HepG2 (cell line): ENCODE measurements around the gene STUB1. TPM values are rescaled to one million over a fixed set of nuclear protein-coding genes. Genes with fewer than 3 reads are reported as not detected.

Experiments used
- ATF7-NPFF ChIP-seq: sonication (generic); formaldehyde crosslinking; IDR thresholded peaks from 2 replicates; pipeline ENCODE4 v1.8.1; 2023; ENCODE audit warnings: mild to moderate bottlenecking, low read depth, missing genetic modification reagents, moderate library complexity
- GATAD1 ChIP-seq: IDR thresholded peaks from 2 replicates; pipeline ENCODE4 v1.6.1; 2016; ENCODE audit warnings: missing genetic modification reagents, missing compliant biosample characterization
- HDAC6 ChIP-seq: fragments of 200-600 bp; sonication (generic); IDR thresholded peaks from 2 replicates; pipeline ENCODE4 v1.7.0; 2017; ENCODE audit warnings: mild to moderate bottlenecking, antibody characterized with exemption, low read length, low read depth
- HNF4A ChIP-seq: sonication (generic); formaldehyde crosslinking; IDR thresholded peaks from 2 replicates; pipeline ENCODE4 v1.4.0; 2020; ENCODE audit warnings: missing genetic modification reagents
- IRF2 ChIP-seq: IDR thresholded peaks from 2 replicates; pipeline ENCODE4 v1.6.1; 2018; ENCODE audit warnings: missing genetic modification reagents, missing compliant biosample characterization
- PHF8 ChIP-seq: sonication (generic); formaldehyde crosslinking; IDR thresholded peaks from 2 replicates; pipeline ENCODE4 v1.5.0; 2020; ENCODE audit warnings: missing genetic modification reagents
- RNF219 ChIP-seq: sonication (generic); formaldehyde crosslinking; IDR thresholded peaks from 2 replicates; pipeline ENCODE4 v1.5.0; 2020; ENCODE audit warnings: mild to moderate bottlenecking, missing genetic modification reagents
- SRY ChIP-seq: sonication (generic); formaldehyde crosslinking; IDR thresholded peaks from 2 replicates; pipeline ENCODE4 v1.8.0; 2022; ENCODE audit warnings: mild to moderate bottlenecking, missing genetic modification reagents
- TRIM24 ChIP-seq: sonication (generic); formaldehyde crosslinking; IDR thresholded peaks from 2 replicates; pipeline ENCODE4 v1.8.0; 2022; ENCODE audit warnings: mild to moderate bottlenecking, missing genetic modification reagents
- U2AF1 ChIP-seq: fragments of 200-400 bp; formaldehyde crosslinking; optimal IDR thresholded peaks from 2 replicates; pipeline ENCODE3; 2017; ENCODE audit warnings: mild to moderate bottlenecking, low read depth, low read length
- ZHX2 ChIP-seq, 2 experiments: sonication (generic) in 1 of 2; formaldehyde crosslinking in 1 of 2; IDR thresholded peaks; 2 replicates each; pipeline versions ENCODE4 v1.6.1 to v1.9.0; 2014 to 2022; ENCODE audit warnings: antibody characterized with exemption in 1 of 2, borderline replicate concordance in 1 of 2, inconsistent platforms in 1 of 2, low read depth in 1 of 2, missing genetic modification reagents in 1 of 2
- ZNF225 ChIP-seq: sonication (generic); formaldehyde crosslinking; IDR thresholded peaks from 2 replicates; pipeline ENCODE4 v1.4.0; 2020; ENCODE audit warnings: mild to moderate bottlenecking, missing genetic modification reagents
- ZNF232 ChIP-seq: sonication (generic); formaldehyde crosslinking; IDR thresholded peaks from 2 replicates; pipeline ENCODE4 v1.4.0; 2020; ENCODE audit warnings: missing genetic modification reagents, borderline replicate concordance
- ZNF253 ChIP-seq: sonication (generic); formaldehyde crosslinking; IDR thresholded peaks from 2 replicates; pipeline ENCODE4 v1.8.0; 2022; ENCODE audit warnings: mild to moderate bottlenecking, missing genetic modification reagents, borderline replicate concordance
- ZNF30 ChIP-seq: sonication (generic); formaldehyde crosslinking; IDR thresholded peaks from 2 replicates; pipeline ENCODE4 v1.5.0; 2020; ENCODE audit warnings: mild to moderate bottlenecking, missing genetic modification reagents
- ZNF563 ChIP-seq: sonication (generic); formaldehyde crosslinking; IDR thresholded peaks from 2 replicates; pipeline ENCODE4 v1.8.0; 2022; ENCODE audit warnings: mild to moderate bottlenecking, moderate library complexity, missing genetic modification reagents
- ZNF598 ChIP-seq: sonication (generic); formaldehyde crosslinking; IDR thresholded peaks from 2 replicates; pipeline ENCODE4 v1.5.1; 2020; ENCODE audit warnings: mild to moderate bottlenecking, missing genetic modification reagents, borderline replicate concordance
- ZNF816 ChIP-seq: sonication (generic); formaldehyde crosslinking; IDR thresholded peaks from 2 replicates; pipeline ENCODE4 v1.8.0; 2022; ENCODE audit warnings: missing genetic modification reagents, mild to moderate bottlenecking, borderline replicate concordance
- polyA plus RNA-seq, 8 experiments: library from polyadenylated mRNA; depleted of rRNA in 3 of 8; stranded (reverse) in 7 of 8; unstranded in 1 of 8; fragments of >200 nt; fragmentation: Illumina TruSeq in 4 of 8; extraction: Trizol in 4 of 8; gene quantifications; 2 replicates each; pipeline versions ENCODE4 v1.2.1 to v1.2.3, GENCODE V29; 2011 to 2016; ENCODE audit warnings: low read depth in 4 of 8, missing spikeins in 1 of 8, mixed read lengths in 1 of 8; ENCODE audit not compliant: insufficient read depth in 1 of 8
- total RNA-seq, 5 experiments: library from RNA; depleted of rRNA; stranded (reverse); fragments of >200 nt; fragmentation: Illumina TruSeq; extraction: Trizol; gene quantifications; 2 replicates each; pipeline ENCODE4 v1.2.3, GENCODE V29; 2016; ENCODE audit warnings: low read depth in 1 of 5
- TF ChIP-seq, protein P1 (sequence below): sonication (generic); formaldehyde crosslinking; IDR thresholded peaks from 2 replicates; pipeline ENCODE4 v1.4.0; 2020; ENCODE audit warnings: missing genetic modification reagents, borderline replicate concordance

STUB1 gene
- total and polyA plus RNA-seq, 2 of the 13 experiments (the other 11 are each of a cell fraction or from before 2014, with no cell fraction given): 52.9 to 78.2 TPM

DNA sequence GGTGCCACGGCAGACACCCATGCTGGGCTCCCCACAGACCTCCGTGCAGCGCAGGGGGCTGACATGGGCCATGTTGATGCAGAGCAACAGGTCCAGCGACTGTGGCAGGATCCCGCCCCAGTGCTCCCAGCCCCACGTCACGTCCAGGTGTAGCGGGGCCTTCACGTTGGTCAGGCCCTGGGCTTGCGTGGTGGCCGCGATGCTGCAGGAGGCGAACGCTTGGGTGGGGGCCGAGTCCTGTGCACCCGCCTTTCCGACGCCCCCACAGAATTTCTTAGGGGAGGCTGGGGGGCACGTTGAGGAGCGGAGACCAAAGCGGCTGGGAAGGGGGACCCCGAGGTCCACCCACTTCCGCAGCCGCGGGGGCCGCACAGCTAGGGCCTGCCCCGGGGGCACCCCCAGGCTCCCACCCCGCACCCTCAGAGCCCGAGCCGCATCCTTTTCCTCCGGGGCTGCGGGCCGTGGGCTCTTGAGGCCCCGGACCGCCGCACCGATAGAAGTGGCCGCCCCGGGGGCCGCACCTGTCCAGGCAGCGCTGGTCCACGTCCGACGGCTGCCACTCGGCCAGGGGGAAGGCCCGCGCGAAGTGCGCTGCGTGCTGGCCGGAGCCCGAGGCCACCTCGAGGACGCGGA is 44.5 kb upstream of the STUB1 start (continued):
- TF ChIP-seq ZHX2 (IDR thresholded peaks at IDR 0.05; ENCODE audit: low read depth): no peak
- TF ChIP-seq ZHX2 (CRISPR knock-in tag; IDR thresholded peaks at IDR 0.05; ENCODE audit: borderline replicate concordance): no peak
- TF ChIP-seq, protein P1, sequence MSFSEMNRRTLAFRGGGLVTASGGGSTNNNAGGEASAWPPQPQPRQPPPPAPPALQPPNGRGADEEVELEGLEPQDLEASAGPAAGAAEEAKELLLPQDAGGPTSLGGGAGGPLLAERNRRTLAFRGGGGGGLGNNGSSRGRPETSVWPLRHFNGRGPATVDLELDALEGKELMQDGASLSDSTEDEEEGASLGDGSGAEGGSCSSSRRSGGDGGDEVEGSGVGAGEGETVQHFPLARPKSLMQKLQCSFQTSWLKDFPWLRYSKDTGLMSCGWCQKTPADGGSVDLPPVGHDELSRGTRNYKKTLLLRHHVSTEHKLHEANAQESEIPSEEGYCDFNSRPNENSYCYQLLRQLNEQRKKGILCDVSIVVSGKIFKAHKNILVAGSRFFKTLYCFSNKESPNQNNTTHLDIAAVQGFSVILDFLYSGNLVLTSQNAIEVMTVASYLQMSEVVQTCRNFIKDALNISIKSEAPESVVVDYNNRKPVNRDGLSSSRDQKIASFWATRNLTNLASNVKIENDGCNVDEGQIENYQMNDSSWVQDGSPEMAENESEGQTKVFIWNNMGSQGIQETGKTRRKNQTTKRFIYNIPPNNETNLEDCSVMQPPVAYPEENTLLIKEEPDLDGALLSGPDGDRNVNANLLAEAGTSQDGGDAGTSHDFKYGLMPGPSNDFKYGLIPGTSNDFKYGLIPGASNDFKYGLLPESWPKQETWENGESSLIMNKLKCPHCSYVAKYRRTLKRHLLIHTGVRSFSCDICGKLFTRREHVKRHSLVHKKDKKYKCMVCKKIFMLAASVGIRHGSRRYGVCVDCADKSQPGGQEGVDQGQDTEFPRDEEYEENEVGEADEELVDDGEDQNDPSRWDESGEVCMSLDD (CRISPR knock-in tag): 0 out of 2 replicates have a peak, but pooled peaks have one; percentile 27
- no peak for TF ChIP-seq ZNF816
- TF ChIP-seq U2AF1: no peak
- TF ChIP-seq SRY (CRISPR knock-in tag): peak; percentile 72; the same call in 1 of the 2 replicates
- no peak for TF ChIP-seq HNF4A (CRISPR knock-in tag)
- TF ChIP-seq GATAD1 (CRISPR knock-in tag): no peak
- peak; percentile 69; the same call in 1 of the 2 replicates for TF ChIP-seq PHF8 (CRISPR knock-in tag)
- no peak for TF ChIP-seq ZNF30 (CRISPR knock-in tag)
- no peak for TF ChIP-seq ZNF232
- no peak for TF ChIP-seq RNF219
- TF ChIP-seq ATF7-NPFF (CRISPR knock-in tag): no peak
- no peak for TF ChIP-seq IRF2 (CRISPR knock-in tag)
- TF ChIP-seq ZNF563 (CRISPR knock-in tag): no peak
- TF ChIP-seq TRIM24 (CRISPR knock-in tag): no peak
- no peak; the same call in 1 of the 2 replicates for TF ChIP-seq ZNF253 (CRISPR knock-in tag)
- no peak for TF ChIP-seq ZNF598 (CRISPR knock-in tag)
- TF ChIP-seq ZNF225 (CRISPR knock-in tag): 0 out of 2 replicates have a peak, but pooled peaks have one; percentile 88
- TF ChIP-seq HDAC6: no peak
